Right atrium auricular region (tissue), 2 donors: ENCODE results near the gene TPRX2. TPM values are rescaled to one million over a fixed set of nuclear protein-coding genes. Genes with fewer than 3 reads are reported as not detected.
"Not testable (repeated sequence)": the region's sequence is repeated elsewhere in the genome, so short reads cannot be mapped to it uniquely, and the experiment has no call there.

Experiments used
- DNase-seq: peaks from one replicate; pipeline ENCODE4 v3.0.0-alpha.2; 2019; ENCODE audit warnings: low spot score
- H3K27ac ChIP-seq, 2 donors: fragments of 200-600 bp; sonication (generic); 1 replicate in 1 of 2; 2 replicates in 1 of 2; pipeline ENCODE4 v1.5.1; 2016 to 2019
- H3K27me3 ChIP-seq, 2 donors: fragments of 200-600 bp; sonication (generic); one replicate each; pipeline versions ENCODE4 v1.5.1 to v1.6.0; 2017 to 2019
- H3K36me3 ChIP-seq: fragments of 200-600 bp; sonication (generic); one replicate; pipeline ENCODE4 v1.5.1; 2016
- H3K4me1 ChIP-seq, 2 donors: fragments of 200-600 bp; sonication (generic); one replicate each; pipeline versions ENCODE4 v1.5.1 to v1.6.0; 2017 to 2019
- H3K4me3 ChIP-seq, 2 donors: fragments of 200-600 bp; sonication (generic); 1 replicate in 1 of 2; 2 replicates in 1 of 2; pipeline ENCODE4 v1.5.1; 2017 to 2019; ENCODE audit warnings: mild to moderate bottlenecking in 1 of 2, moderate library complexity in 1 of 2
- H3K9me3 ChIP-seq, 2 donors: fragments of 200-600 bp; sonication (generic); one replicate each; pipeline ENCODE4 v1.5.1; 2019
- CTCF ChIP-seq, 2 donors: fragments of 200-600 bp; sonication (generic); IDR thresholded peaks; one replicate each; pipeline ENCODE4 v1.5.1; 2019; ENCODE audit warnings: antibody characterized with exemption in 2 of 2
- total RNA-seq, 2 donors: library from RNA; depleted of rRNA; stranded (reverse); fragments of >200 nt; gene quantifications; one replicate each; pipeline ENCODE4 v1.1.0, GENCODE V29; 2016

Gene TPRX2
- not detected for total RNA-seq

DNA sequence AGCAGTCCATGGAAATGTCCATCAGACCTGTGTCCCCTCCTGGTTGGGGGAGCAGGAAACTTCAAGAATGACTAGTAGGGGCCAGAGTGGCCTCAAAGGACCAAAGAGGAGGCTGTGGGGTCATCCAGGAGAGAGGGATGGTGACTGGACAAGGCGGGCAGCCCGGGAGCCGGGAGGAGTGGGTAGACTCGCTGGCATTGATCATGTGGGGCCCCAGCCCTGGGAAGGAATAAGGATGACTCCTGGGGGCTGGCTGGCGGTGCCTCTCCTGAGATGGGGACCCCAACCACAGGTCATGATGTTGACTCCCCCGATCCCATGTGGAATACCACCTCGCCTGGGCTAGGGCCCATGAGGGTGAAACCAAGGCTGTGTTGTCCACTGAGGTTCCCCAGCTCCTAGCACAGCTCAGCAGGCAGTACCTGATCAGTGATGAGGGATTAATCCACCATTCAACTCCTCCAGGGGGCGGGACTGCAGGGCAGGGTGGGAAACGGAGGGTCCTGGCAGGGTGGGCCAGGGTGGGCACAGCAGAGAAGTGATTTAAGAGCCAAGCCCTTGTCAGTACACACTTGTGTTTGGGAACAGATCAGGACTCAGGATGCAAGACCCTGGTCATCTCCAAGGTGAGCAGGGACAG is at the start of gene TPRX2:
Gene TPRX2 (plus strand): TSS at position 590 of the 640 bp plus-strand sequence. CDS start 12 bp downstream, at position 602.
- not testable (repeated sequence) for DNase-seq, H3K4me3 ChIP-seq, H3K4me1 ChIP-seq, H3K27me3 ChIP-seq, H3K9me3 ChIP-seq, H3K27ac ChIP-seq, H3K36me3 ChIP-seq

- H3K9me3 ChIP-seq = no peaks in the 10 kb centered on the region
- peak; percentile 59 to 68 for TF ChIP-seq CTCF (IDR thresholded peaks at IDR 0.05)
- DNase-seq = no peak
- H3K27me3 ChIP-seq = no peaks in the 10 kb centered on the region
- H3K4me3 ChIP-seq = no peak overlapping the region
- H3K27ac ChIP-seq = no peak overlapping the region
- no peaks in the 10 kb centered on the region for H3K36me3 ChIP-seq
- no peaks in the 10 kb centered on the region for H3K4me1 ChIP-seq
Observed at GRCh38 chr19:47813304-47813994, 45.6 kb upstream of the TPRX2 start.

DNA sequence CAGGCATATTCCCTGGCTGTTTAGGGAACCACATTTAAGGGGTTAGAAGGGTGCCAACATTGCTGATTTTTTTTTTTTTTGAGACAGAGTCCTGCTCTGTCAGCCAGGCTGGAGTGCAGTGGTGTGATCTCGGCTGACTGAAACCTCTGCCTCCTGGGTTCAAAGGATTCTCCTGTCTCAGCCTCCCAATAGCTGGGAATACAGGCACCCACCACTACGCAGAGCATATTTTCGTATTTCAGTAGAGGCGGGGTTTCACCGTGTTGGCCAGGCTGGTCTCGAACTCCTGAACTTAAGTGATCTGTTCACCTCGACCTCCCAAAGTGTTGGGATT is 45.1 kb upstream of the TPRX2 start:
- no peaks in the 10 kb centered on the region for H3K4me1 ChIP-seq
- no peak for DNase-seq
- H3K27ac ChIP-seq = no peak overlapping the region
- no peaks in the 10 kb centered on the region for H3K9me3 ChIP-seq
- TF ChIP-seq CTCF (IDR thresholded peaks at IDR 0.05) = peak in 1 of 2 donors; percentile 2
- H3K27me3 ChIP-seq = no peaks in the 10 kb centered on the region
- no peak overlapping the region for H3K4me3 ChIP-seq
- no peaks in the 10 kb centered on the region for H3K36me3 ChIP-seq

DNA sequence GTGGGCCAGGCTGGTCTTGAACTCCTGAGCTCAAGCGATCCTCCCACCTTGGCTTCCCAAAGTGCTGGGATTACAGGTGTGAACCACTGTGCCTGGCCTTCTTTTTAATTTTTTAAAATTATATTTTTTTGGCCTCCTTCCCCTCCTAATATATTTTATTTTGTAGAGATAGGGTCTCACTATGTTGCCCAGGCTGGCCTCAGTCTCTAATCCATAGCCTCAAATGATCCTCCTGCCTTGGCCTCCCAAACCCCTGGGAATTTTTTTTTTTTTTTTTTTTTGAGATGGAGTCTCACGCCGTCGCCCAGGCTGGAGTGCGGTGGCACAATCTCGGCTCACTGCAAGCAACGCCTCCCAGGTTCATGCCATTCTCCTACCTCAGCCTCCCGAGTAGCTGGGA is 42.8 kb upstream of the TPRX2 start:
- not testable (repeated sequence) for H3K27me3 ChIP-seq, H3K9me3 ChIP-seq, DNase-seq, H3K36me3 ChIP-seq, H3K4me1 ChIP-seq, H3K27ac ChIP-seq, H3K4me3 ChIP-seq

DNA sequence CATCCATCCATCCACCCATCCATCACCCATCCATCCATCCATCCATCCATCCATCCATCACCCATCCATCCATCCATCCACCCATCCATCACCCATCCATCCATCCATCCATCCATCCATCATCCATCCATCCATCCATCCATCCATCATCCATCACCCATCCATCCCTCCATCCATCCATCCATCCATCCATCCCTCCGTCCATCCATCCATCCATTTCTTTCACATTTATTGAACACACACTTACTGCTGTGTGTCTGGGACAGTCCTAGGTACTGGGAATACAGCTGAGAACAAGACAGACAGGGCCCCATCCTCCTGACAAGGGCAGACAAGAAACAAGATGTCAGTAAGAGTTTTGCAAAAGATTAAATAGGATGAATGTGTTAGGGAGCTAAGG is 40.8 kb upstream of the TPRX2 start:
- DNase-seq, H3K4me1 ChIP-seq, H3K9me3 ChIP-seq, H3K27me3 ChIP-seq, H3K4me3 ChIP-seq, H3K27ac ChIP-seq, H3K36me3 ChIP-seq: not testable (repeated sequence)

DNA sequence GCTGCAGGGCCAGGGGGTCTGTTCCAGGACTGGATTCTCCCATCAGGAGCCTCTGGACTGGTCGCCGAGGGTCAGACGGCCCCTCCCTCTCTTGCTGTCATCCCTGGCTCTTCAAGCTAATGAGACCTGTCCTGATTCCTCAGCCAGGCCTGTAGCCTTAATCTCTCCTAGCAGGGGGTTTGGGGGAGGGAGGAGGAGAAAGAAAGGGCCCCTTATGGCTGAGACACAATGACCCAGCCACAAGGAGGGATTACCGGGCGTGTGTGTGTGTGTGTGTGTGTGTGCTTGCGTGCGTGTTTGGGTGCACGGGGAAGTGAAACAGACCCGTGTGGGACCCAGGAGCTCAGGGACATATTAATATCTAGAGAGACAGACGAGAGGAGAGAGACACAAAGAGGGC is 39.2 kb upstream of the TPRX2 start:
- no peak for TF ChIP-seq CTCF (IDR thresholded peaks at IDR 0.05)
- no peaks in the 10 kb centered on the region for H3K27me3 ChIP-seq
- H3K4me3 ChIP-seq = no peak overlapping the region
- no peaks in the 10 kb centered on the region for H3K36me3 ChIP-seq
- no peak overlapping the region for H3K27ac ChIP-seq
- H3K9me3 ChIP-seq = no peaks in the 10 kb centered on the region
- H3K4me1 ChIP-seq = no peaks in the 10 kb centered on the region
- DNase-seq = no peak

DNA sequence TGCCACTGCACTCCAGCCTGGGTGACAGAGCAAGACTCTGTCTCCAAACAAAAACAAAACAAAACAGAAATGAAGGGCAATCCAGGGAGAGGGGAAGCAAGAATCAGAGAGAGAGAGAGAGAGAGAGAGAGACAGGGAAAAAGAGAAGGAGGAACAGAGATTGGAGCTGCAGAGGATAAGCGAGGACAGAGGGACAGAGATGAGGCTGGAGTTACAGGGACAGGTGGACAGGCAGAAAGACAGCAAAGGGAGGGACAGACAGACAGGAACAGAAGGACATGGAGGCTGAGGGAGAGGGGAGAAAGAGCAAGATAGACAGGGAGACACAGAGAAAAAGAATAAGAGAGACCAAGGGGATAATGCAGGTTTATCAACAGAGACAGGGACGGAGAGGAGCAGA is 38.6 kb upstream of the TPRX2 start:
- DNase-seq = no peak
- no peaks in the 10 kb centered on the region for H3K36me3 ChIP-seq
- no peak for TF ChIP-seq CTCF (IDR thresholded peaks at IDR 0.05)
- H3K27me3 ChIP-seq = no peaks in the 10 kb centered on the region
- no peak overlapping the region for H3K27ac ChIP-seq
- H3K4me3 ChIP-seq = no peak overlapping the region
- no peaks in the 10 kb centered on the region for H3K9me3 ChIP-seq
- no peaks in the 10 kb centered on the region for H3K4me1 ChIP-seq
